Activated CD4-positive, alpha-beta T cell treated with anti-CD3 and anti-CD28 coated beads, Interleukin-2, amount 10 ng/mL, durations not matched to agents 7 days and 5 days (primary cell): Measurements from ENCODE around the gene PDZD2. TPM values are rescaled to one million over a fixed set of nuclear protein-coding genes. Genes with fewer than 3 reads are reported as not detected.

Experiments
- CTCF ChIA-PET: fragments of 350-600 bp; sonication (Branson Sonifier 250); formaldehyde crosslinking; loops from one replicate; lab custom pipeline; 2021; ENCODE audit warnings: antibody characterized with exemption; lab: Charles Lee
- POLR2A ChIA-PET: fragments of 350-600 bp; sonication (Branson Sonifier 250); formaldehyde crosslinking; loops from one replicate; lab custom pipeline; 2021; ENCODE audit warnings: antibody characterized with exemption; lab: Charles Lee
- DNase-seq: peaks from one replicate; pipeline ENCODE4 v3.0.0-alpha.2; 2020
- H3K27ac Mint-ChIP-seq: one replicate; pipeline ENCODE4 v1.8.0; 2021; ENCODE audit warnings: mild to moderate bottlenecking, moderate library complexity, mixed read lengths
- H3K27me3 Mint-ChIP-seq: one replicate; pipeline ENCODE4 v1.8.0; 2021; ENCODE audit warnings: mixed read lengths
- H3K36me3 Mint-ChIP-seq: one replicate; pipeline ENCODE4 v1.8.0; 2021; ENCODE audit warnings: low read depth, mixed read lengths
- H3K4me1 Mint-ChIP-seq: one replicate; pipeline ENCODE4 v1.8.0; 2021; ENCODE audit warnings: mixed read lengths
- H3K4me3 Mint-ChIP-seq: one replicate; pipeline ENCODE4 v1.8.0; 2021; ENCODE audit warnings: mild to moderate bottlenecking, moderate library complexity, mixed read lengths
- H3K9me3 Mint-ChIP-seq: one replicate; pipeline ENCODE4 v1.8.0; 2021; ENCODE audit warnings: mixed read lengths
- total RNA-seq, 2 experiments: library from RNA; stranded (reverse); gene quantifications; one replicate each; pipeline ENCODE4 v1.2.3, GENCODE V29; 2021

PDZD2 gene
- total RNA-seq, 2 experiments from 2014 or later: not detected

GRCh38 chr5:31934156-31934555, 295.2 kb downstream of the PDZD2 start:
- POLR2A ChIA-PET: no interaction called here
- CTCF ChIA-PET: no interaction called here
- no peak for DNase-seq
- no peaks in the 10 kb centered on the region for H3K4me1 Mint-ChIP-seq
- H3K4me3 Mint-ChIP-seq: no peak overlapping the region
- no peaks in the 10 kb centered on the region for H3K27me3 Mint-ChIP-seq
- H3K36me3 Mint-ChIP-seq: no peaks in the 10 kb centered on the region
- no peak overlapping the region for H3K27ac Mint-ChIP-seq
- peaks cover 4% of the 10 kb centered on the region for H3K9me3 Mint-ChIP-seq

- Mint-ChIP-seq H3K4me3 (no peak overlapping the region), H3K27me3 (no peaks in the 10 kb centered on the region), H3K4me1 (no peaks in the 10 kb centered on the region), H3K27ac (no peak overlapping the region), H3K36me3 (no peaks in the 10 kb centered on the region), H3K9me3 (peaks cover 4% of the 10 kb centered on the region)
- no peak for DNase-seq
- ChIA-PET POLR2A (no interaction called here), CTCF (no interaction called here)
Measured at GRCh38 chr5:31935496-31936369, 296.8 kb downstream of the PDZD2 start.

- Mint-ChIP-seq H3K27me3 (no peaks in the 10 kb centered on the region), H3K4me3 (no peak overlapping the region), H3K36me3 (no peaks in the 10 kb centered on the region), H3K9me3 (peaks cover 4% of the 10 kb centered on the region), H3K27ac (no peak overlapping the region), H3K4me1 (no peaks in the 10 kb centered on the region)
- DNase-seq: no peak
- POLR2A ChIA-PET: no interaction called here
- CTCF ChIA-PET: no interaction called here
Measured at GRCh38 chr5:31936683-31937082, 297.8 kb downstream of the PDZD2 start.

- POLR2A ChIA-PET: no interaction called here
- Mint-ChIP-seq H3K4me3 (no peak overlapping the region), H3K4me1 (no peaks in the 10 kb centered on the region), H3K36me3 (no peaks in the 10 kb centered on the region), H3K9me3 (peaks cover 4% of the 10 kb centered on the region), H3K27ac (no peak overlapping the region), H3K27me3 (no peaks in the 10 kb centered on the region)
- no peak for DNase-seq
- CTCF ChIA-PET: no interaction called here
Measured at GRCh38 chr5:31937226-31937625, 298.3 kb downstream of the PDZD2 start.

- no peaks in the 10 kb centered on the region for H3K27me3 Mint-ChIP-seq
- H3K36me3 Mint-ChIP-seq: no peaks in the 10 kb centered on the region
- ChIA-PET CTCF (no interaction called here), POLR2A (no interaction called here)
- peaks cover 4% of the 10 kb centered on the region for H3K9me3 Mint-ChIP-seq
- no peak for DNase-seq
- no peak overlapping the region for H3K27ac Mint-ChIP-seq
- H3K4me3 Mint-ChIP-seq: no peak overlapping the region
- H3K4me1 Mint-ChIP-seq: no peaks in the 10 kb centered on the region
Measured at GRCh38 chr5:31937703-31938102, 298.8 kb downstream of the PDZD2 start.

GRCh38 chr5:31939151-31939550, 300.2 kb downstream of the PDZD2 start:
- DNase-seq: no peak
- H3K9me3 Mint-ChIP-seq: peaks cover 4% of the 10 kb centered on the region
- no peak overlapping the region for H3K4me3 Mint-ChIP-seq
- H3K27ac Mint-ChIP-seq: no peak overlapping the region
- no peaks in the 10 kb centered on the region for H3K27me3 Mint-ChIP-seq
- POLR2A ChIA-PET: no interaction called here
- H3K36me3 Mint-ChIP-seq: no peaks in the 10 kb centered on the region
- H3K4me1 Mint-ChIP-seq: no peaks in the 10 kb centered on the region
- CTCF ChIA-PET: no interaction called here

- peaks cover 4% of the 10 kb centered on the region for H3K9me3 Mint-ChIP-seq
- no peaks in the 10 kb centered on the region for H3K36me3 Mint-ChIP-seq
- no peak overlapping the region for H3K4me3 Mint-ChIP-seq
- no peak overlapping the region for H3K27ac Mint-ChIP-seq
- DNase-seq: no peak
- CTCF ChIA-PET: no interaction called here
- no peaks in the 10 kb centered on the region for H3K4me1 Mint-ChIP-seq
- H3K27me3 Mint-ChIP-seq: no peaks in the 10 kb centered on the region
- POLR2A ChIA-PET: no interaction called here
Measured at GRCh38 chr5:31941151-31941755, 302.3 kb downstream of the PDZD2 start.

GRCh38 chr5:31942546-31942945, 303.6 kb downstream of the PDZD2 start:
- H3K4me3 Mint-ChIP-seq: no peak overlapping the region
- no peak for DNase-seq
- H3K4me1 Mint-ChIP-seq: no peaks in the 10 kb centered on the region
- H3K36me3 Mint-ChIP-seq: no peaks in the 10 kb centered on the region
- H3K9me3 Mint-ChIP-seq: peaks cover 4% of the 10 kb centered on the region
- H3K27me3 Mint-ChIP-seq: no peaks in the 10 kb centered on the region
- no peak overlapping the region for H3K27ac Mint-ChIP-seq
- CTCF ChIA-PET: no interaction called here
- POLR2A ChIA-PET: no interaction called here

- ChIA-PET CTCF (no interaction called here), POLR2A (no interaction called here)
- DNase-seq: no peak
- Mint-ChIP-seq H3K36me3 (no peaks in the 10 kb centered on the region), H3K4me3 (no peak overlapping the region), H3K4me1 (no peaks in the 10 kb centered on the region), H3K27me3 (no peaks in the 10 kb centered on the region), H3K9me3 (no peaks in the 10 kb centered on the region), H3K27ac (no peak overlapping the region)
Measured at GRCh38 chr5:31944684-31945445, 305.9 kb downstream of the PDZD2 start.

GRCh38 chr5:31948006-31948405, 309.1 kb downstream of the PDZD2 start:
- no peak for DNase-seq
- Mint-ChIP-seq H3K27ac (no peak overlapping the region), H3K9me3 (no peaks in the 10 kb centered on the region), H3K36me3 (no peaks in the 10 kb centered on the region), H3K27me3 (no peaks in the 10 kb centered on the region), H3K4me1 (no peaks in the 10 kb centered on the region), H3K4me3 (no peak overlapping the region)
- POLR2A ChIA-PET: no interaction called here
- CTCF ChIA-PET: no interaction called here

GRCh38 chr5:31952067-31952466, 313.1 kb downstream of the PDZD2 start:
- Mint-ChIP-seq H3K9me3 (no peaks in the 10 kb centered on the region), H3K27me3 (no peaks in the 10 kb centered on the region), H3K36me3 (no peaks in the 10 kb centered on the region), H3K4me3 (no peak overlapping the region), H3K4me1 (no peaks in the 10 kb centered on the region), H3K27ac (no peak overlapping the region)
- ChIA-PET POLR2A (no interaction called here), CTCF (no interaction called here)
- no peak for DNase-seq

GRCh38 chr5:31954091-31954490, 315.2 kb downstream of the PDZD2 start:
- Mint-ChIP-seq H3K4me3 (no peak overlapping the region), H3K36me3 (no peaks in the 10 kb centered on the region), H3K9me3 (no peaks in the 10 kb centered on the region), H3K27ac (no peak overlapping the region), H3K27me3 (no peaks in the 10 kb centered on the region), H3K4me1 (no peaks in the 10 kb centered on the region)
- no peak for DNase-seq
- POLR2A ChIA-PET: no interaction called here
- CTCF ChIA-PET: no interaction called here

- POLR2A ChIA-PET: no interaction called here
- H3K9me3 Mint-ChIP-seq: no peaks in the 10 kb centered on the region
- H3K4me1 Mint-ChIP-seq: no peaks in the 10 kb centered on the region
- H3K36me3 Mint-ChIP-seq: no peaks in the 10 kb centered on the region
- H3K27me3 Mint-ChIP-seq: no peaks in the 10 kb centered on the region
- DNase-seq: no peak
- CTCF ChIA-PET: no interaction called here
- no peak overlapping the region for H3K27ac Mint-ChIP-seq
- no peak overlapping the region for H3K4me3 Mint-ChIP-seq
Measured at GRCh38 chr5:31957151-31957550, 318.2 kb downstream of the PDZD2 start.
